GM12874 (cell line): ENCODE data around the gene ADAMTSL1.

Experiments used
- CTCF ChIP-seq: IDR thresholded peaks from 2 replicates; pipeline ENCODE4 v1.5.1; 2011; ENCODE audit warnings: low read depth, mild to moderate bottlenecking, control low read depth, low read length, moderate library complexity; ENCODE audit not compliant: insufficient read depth

Gene ADAMTSL1

GRCh38 chr9:18473652-18474279 is at the start of gene ADAMTSL1:
Gene ADAMTSL1, plus strand, starts transcription at chr9:18474153. Its CDS starts 80 bp downstream, at chr9:18474233.
- TF ChIP-seq CTCF: no peak

GRCh38 chr9:18427691-18428090 is 46.3 kb upstream of the ADAMTSL1 start:
- no peak for TF ChIP-seq CTCF

- TF ChIP-seq CTCF: no peak
These were observed 45.3 kb upstream of the ADAMTSL1 start for GRCh38 chr9:18428661-18429060.

GRCh38 chr9:18429070-18429469 is 44.9 kb upstream of the ADAMTSL1 start:
- TF ChIP-seq CTCF: no peak

- no peak for TF ChIP-seq CTCF
These were observed 40.3 kb upstream of the ADAMTSL1 start for GRCh38 chr9:18433620-18434019.

GRCh38 chr9:18437315-18438201 is 36.4 kb upstream of the ADAMTSL1 start:
- TF ChIP-seq CTCF: no peak

GRCh38 chr9:18438300-18438925 is 35.5 kb upstream of the ADAMTSL1 start:
- no peak for TF ChIP-seq CTCF
